PFSK-1 (cell line): ENCODE data around the gene NABP2.

ENCODE experiments used
- FOXP2 ChIP-seq: optimal IDR thresholded peaks from 2 replicates; pipeline ENCODE3; 2011; ENCODE audit warnings: borderline replicate concordance, control low read depth, inconsistent platforms; ENCODE audit not compliant: insufficient read depth; ENCODE audit errors: extremely low read length, extremely low read depth
- POLR2AphosphoS5 ChIP-seq: IDR thresholded peaks from 2 replicates; pipeline ENCODE4 v1.6.1; 2012; ENCODE audit warnings: low read depth, mild to moderate bottlenecking, control low read depth, low read length, moderate library complexity
- SIN3A ChIP-seq: IDR thresholded peaks from 2 replicates; pipeline ENCODE4 v1.6.1; 2012; ENCODE audit warnings: mild to moderate bottlenecking, low read length, moderate library complexity, borderline replicate concordance; ENCODE audit not compliant: insufficient read depth
- TAF1 ChIP-seq: IDR thresholded peaks from 2 replicates; pipeline ENCODE4 v1.6.1; 2012; ENCODE audit warnings: low read length, control low read depth, borderline replicate concordance; ENCODE audit not compliant: insufficient read depth
- TF ChIP-seq, protein P1 (sequence below), 2 experiments: IDR thresholded peaks; 2 replicates each; pipeline versions ENCODE4 v1.6.1 to v1.8.0; 2011 to 2012; ENCODE audit warnings: low read depth in 2 of 2, low read length in 2 of 2, control low read depth in 1 of 2, inconsistent platforms in 1 of 2, mild to moderate bottlenecking in 1 of 2, moderate library complexity in 1 of 2; ENCODE audit not compliant: insufficient read depth in 1 of 2

The NABP2 gene

DNA sequence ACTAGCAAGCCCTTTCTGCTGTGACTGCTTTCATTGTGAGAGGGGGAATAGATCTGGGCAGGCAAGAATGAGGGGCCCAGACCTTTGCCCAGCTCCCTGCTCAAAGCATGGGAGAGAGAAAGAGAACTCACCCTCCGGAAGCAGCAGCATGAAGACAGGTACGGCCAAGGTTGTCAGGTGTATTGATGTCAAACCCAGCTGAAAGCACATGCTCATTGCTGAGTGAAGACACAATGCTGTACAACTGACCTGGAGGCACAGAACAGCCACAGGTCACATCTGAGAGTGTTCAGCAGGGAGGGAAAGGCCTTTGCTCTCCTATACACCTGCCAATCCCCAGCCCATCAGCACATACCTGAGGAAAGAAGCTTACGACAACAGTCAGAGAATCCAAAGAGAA lies 28.5 kb downstream of the NABP2 start:
- no peak for TF ChIP-seq SIN3A
- no peak for TF ChIP-seq POLR2AphosphoS5
- TF ChIP-seq FOXP2, result no peak
- TF ChIP-seq, protein P1, sequence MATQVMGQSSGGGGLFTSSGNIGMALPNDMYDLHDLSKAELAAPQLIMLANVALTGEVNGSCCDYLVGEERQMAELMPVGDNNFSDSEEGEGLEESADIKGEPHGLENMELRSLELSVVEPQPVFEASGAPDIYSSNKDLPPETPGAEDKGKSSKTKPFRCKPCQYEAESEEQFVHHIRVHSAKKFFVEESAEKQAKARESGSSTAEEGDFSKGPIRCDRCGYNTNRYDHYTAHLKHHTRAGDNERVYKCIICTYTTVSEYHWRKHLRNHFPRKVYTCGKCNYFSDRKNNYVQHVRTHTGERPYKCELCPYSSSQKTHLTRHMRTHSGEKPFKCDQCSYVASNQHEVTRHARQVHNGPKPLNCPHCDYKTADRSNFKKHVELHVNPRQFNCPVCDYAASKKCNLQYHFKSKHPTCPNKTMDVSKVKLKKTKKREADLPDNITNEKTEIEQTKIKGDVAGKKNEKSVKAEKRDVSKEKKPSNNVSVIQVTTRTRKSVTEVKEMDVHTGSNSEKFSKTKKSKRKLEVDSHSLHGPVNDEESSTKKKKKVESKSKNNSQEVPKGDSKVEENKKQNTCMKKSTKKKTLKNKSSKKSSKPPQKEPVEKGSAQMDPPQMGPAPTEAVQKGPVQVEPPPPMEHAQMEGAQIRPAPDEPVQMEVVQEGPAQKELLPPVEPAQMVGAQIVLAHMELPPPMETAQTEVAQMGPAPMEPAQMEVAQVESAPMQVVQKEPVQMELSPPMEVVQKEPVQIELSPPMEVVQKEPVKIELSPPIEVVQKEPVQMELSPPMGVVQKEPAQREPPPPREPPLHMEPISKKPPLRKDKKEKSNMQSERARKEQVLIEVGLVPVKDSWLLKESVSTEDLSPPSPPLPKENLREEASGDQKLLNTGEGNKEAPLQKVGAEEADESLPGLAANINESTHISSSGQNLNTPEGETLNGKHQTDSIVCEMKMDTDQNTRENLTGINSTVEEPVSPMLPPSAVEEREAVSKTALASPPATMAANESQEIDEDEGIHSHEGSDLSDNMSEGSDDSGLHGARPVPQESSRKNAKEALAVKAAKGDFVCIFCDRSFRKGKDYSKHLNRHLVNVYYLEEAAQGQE (IDR thresholded peaks at IDR 0.05; ENCODE audit: insufficient read depth in 1 of 2, low read depth in 2 of 2, low read length in 2 of 2), result no peak
- TF ChIP-seq TAF1, result no peak

DNA sequence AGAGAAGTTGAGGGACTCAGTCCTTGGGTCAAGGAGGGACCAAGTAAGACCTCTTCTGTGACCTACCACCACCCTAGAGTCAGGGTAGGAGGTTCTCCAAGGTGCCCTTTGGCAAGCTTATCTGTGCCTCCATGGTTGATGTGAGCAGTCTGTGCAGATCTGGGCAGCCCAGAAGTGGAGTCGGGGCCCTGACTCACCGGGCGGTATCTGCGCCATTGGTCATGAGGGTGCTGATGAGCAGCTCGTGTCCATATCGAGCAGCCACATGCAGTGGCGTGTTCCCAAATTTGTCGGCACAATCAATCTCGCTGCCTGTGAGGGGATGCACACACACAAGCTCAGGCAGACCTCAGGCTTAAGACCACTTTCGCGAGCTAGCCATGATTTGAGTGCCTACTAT lies 28.9 kb downstream of the NABP2 start:
- TF ChIP-seq, protein P1 (IDR thresholded peaks at IDR 0.05; ENCODE audit: insufficient read depth in 1 of 2, low read depth in 2 of 2, low read length in 2 of 2), result no peak
- no peak for TF ChIP-seq SIN3A
- no peak for TF ChIP-seq TAF1
- no peak for TF ChIP-seq FOXP2

DNA sequence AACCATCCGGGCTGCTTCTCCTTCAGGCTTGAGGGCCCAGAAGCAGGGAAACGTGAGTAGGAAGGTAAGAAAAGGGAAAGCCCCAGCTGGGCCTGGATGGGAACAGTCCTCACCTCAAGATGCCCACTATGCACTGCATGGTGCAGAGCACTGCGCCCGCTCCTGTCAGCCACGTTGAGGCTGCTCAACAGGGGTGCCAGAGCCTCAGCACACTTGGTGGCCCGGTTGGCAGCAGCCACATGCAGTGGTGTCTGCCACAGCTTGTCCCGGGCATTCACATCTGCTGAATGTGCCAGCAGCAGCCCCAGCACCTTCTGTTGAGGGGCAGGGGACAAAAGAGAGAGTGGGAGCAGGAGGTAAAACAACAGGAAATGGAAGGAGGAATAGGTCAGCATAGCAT lies 31.5 kb downstream of the NABP2 start:
- TF ChIP-seq FOXP2 (no peak), TAF1 (no peak), SIN3A (no peak), POLR2AphosphoS5 (no peak)
- TF ChIP-seq, protein P1 (IDR thresholded peaks at IDR 0.05; ENCODE audit: insufficient read depth in 1 of 2, low read depth in 2 of 2, low read length in 2 of 2), result no peak

DNA sequence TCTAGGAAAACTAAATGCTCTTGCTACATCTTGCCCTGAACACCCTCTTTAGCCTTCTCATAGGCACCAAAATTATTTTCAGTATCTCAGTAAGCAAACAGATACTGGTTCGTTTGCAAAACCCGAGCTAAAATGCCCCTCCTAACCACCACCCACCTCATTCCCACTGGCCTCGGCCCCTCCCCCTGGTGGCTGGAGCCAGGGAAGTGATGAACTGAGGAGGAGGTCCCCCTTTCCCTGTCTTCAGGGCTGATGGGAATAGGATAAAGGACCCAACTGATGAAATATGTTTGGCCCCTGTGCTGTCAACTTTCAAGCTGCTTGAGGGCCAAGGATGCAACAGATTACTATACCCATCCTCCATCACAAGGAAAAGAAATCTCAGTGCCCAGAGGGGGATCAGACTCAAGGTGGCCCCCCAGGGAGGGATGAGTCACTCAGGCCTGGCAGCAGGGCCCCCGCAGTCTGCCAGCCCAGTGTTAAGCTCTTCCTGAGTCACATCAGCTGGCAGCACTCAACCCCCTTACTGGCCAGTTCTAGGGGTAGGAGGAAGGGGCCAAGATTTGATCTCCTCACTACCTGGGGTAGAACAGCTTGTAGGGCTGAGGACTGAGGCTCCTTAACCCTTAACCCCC lies 32.3 kb downstream of the NABP2 start:
- TF ChIP-seq SIN3A, result no peak
- TF ChIP-seq, protein P1 (IDR thresholded peaks at IDR 0.05; ENCODE audit: insufficient read depth in 1 of 2, low read depth in 2 of 2, low read length in 2 of 2), result no peak
- TF ChIP-seq TAF1, result no peak
- no peak for TF ChIP-seq POLR2AphosphoS5
- no peak for TF ChIP-seq FOXP2

DNA sequence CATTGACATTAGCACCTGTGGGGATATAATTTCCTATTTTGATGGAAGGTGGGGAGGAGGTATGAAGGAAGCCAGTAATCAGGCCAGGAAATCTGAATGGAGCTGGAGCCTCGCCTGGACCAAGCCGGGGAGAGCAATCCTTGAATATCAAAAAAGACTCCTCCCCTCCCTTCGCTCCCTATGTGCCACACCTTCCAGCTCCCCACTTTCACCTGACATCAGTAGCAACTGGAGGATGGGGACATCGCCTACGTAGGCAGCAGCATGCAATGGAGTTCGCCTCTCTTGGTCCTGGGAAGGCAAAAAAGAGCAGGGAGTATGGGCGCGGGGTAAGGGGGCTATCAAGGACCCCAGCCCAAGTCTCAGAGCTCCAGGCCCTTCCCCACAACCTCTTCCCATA lies 32.9 kb downstream of the NABP2 start:
- TF ChIP-seq TAF1, result no peak
- TF ChIP-seq, protein P1 (IDR thresholded peaks at IDR 0.05; ENCODE audit: insufficient read depth in 1 of 2, low read depth in 2 of 2, low read length in 2 of 2), result no peak
- TF ChIP-seq FOXP2, result no peak
